ENCODE results near the gene CHMP4A.

The CHMP4A gene

GRCh38 chr14:24194873-24195185 lies 18.5 kb downstream of the CHMP4A start:
- no peak for DNase-seq (ENCODE audit: low spot score)

GRCh38 chr14:24194186-24194872 lies 19.0 kb downstream of the CHMP4A start:
- no peak for DNase-seq (ENCODE audit: low spot score)

- no peak for DNase-seq (ENCODE audit: low spot score)
Measured at GRCh38 chr14:24192933-24193332, 20.4 kb downstream of the CHMP4A start.

- DNase-seq (ENCODE audit: low spot score), result no peak
Measured at GRCh38 chr14:24190416-24190815, 22.9 kb downstream of the CHMP4A start.

- no peak for DNase-seq (ENCODE audit: low spot score)
Measured at GRCh38 chr14:24189460-24189859, 23.8 kb downstream of the CHMP4A start.

- DNase-seq (ENCODE audit: low spot score), result no peak
Measured at GRCh38 chr14:24189059-24189375, 24.3 kb downstream of the CHMP4A start.

DNA sequence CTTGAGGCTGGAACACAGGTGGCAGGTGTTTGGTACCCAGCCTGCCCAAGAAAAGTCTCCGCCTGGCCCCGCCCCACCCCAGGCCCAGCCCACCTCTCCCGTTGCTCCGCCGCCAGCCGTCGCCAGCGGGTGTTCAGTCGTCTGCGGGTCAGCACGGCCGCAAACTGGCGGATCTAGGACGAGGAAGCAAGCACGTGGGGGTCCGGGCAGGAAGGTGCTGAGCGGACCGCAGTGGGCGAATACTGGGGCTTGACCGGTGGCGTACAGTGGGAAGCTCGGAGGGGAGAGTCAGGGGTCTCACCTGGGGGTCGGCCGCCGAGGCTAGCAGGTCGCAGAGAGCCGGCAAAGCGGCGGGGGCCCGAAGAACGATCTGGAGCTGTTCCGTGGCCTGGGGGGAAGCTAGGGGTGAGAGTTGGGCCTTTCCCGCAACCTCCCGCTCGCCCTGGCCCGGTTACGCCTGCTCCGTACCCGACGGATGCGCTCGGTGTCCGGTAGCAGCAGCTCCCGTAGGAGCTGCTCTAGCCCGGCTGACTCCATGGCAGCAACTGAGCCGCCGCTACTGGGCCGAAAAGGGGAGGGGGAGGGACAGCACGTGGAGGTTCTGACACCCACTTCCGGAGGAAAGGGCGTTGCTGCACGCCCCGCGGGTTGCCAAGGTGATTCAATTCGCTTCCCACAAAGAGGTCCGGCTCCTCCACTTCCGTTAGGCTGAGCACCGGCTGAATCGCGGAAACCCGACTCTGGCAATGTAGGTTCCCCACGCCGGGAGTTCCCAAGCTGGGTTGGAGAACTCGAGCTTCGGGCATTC lies 24.8 kb downstream of the CHMP4A start, which contains the start of gene IPO4:
IPO4 (minus strand) TSS at position 566 of the 808 bp plus-strand sequence; CDS start at position 537, 29 bp downstream.
- DNase-seq (ENCODE audit: low spot score), result peak; percentile 98

- DNase-seq (ENCODE audit: low spot score), result no peak
Measured at GRCh38 chr14:24187539-24187915, 25.8 kb downstream of the CHMP4A start.

- DNase-seq (ENCODE audit: low spot score), result no peak
Measured at GRCh38 chr14:24186831-24187538, 26.3 kb downstream of the CHMP4A start.

DNA sequence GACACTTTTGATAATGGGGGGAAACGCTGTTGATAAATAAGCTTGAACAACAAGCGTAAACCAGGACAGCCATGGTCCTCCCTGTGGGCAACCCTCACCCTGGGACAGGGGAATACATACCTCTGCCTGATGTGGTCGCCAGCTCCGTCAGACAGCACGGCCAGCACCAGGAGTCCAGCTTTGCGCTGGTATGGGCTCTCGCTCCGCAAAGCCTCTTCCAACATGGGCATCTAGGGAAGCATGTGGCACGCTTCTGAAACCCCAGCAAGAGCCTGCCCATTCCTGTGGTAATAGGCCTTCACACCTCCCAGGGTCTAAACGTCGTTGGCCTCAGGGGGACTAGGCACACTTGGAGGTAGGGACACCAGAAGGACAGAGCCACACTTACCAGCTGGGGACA lies 27.5 kb downstream of the CHMP4A start:
- no peak for DNase-seq (ENCODE audit: low spot score)

GRCh38 chr14:24185026-24185425 lies 28.3 kb downstream of the CHMP4A start:
- DNase-seq (ENCODE audit: low spot score), result no peak

GRCh38 chr14:24184104-24184970 lies 29.0 kb downstream of the CHMP4A start:
- DNase-seq (ENCODE audit: low spot score), result no peak

- no peak for DNase-seq (ENCODE audit: low spot score)
Measured at GRCh38 chr14:24183014-24183481, 30.2 kb downstream of the CHMP4A start.

DNA sequence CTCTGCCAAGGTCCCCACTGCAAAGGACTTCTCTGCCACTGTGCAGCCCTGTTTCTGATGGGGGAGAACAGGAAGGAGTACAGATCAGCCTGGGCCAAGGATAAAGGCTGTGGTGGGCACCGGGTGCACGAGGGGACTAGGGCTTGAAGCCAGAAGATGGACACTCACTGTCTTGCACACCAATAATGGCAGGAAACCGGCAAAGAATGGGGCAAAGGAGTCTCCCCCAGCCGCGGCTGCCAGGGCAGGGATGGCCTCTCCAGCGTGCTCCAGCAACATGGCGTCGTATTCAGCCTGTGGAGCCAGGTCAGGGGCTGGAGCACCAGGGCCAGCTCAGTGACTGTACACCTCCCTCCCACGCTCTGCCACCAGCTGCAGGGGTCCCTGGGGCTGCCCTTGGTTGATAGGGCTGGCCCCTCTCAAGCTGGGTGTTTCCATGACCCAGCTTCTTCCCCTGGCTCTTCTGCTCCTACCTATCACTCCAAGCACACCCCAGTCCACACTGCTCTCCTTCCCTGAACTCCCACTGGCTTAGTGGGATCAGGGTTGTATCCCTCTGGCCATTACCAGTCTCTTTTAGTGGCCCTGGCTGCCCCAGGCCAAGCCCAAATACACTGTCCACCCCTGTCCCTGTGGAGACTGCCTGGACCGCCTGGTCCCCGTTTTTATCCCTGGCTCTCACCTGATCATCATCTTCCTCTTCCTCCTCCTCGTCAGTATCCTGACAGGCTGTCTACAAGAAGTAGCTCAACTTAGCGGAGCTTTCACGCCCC lies 31.0 kb downstream of the CHMP4A start:
- DNase-seq (ENCODE audit: low spot score), result no peak

GRCh38 chr14:24181371-24182077 lies 31.8 kb downstream of the CHMP4A start:
- no peak for DNase-seq (ENCODE audit: low spot score)

- peak; percentile 65 for DNase-seq (ENCODE audit: low spot score)
Measured at GRCh38 chr14:24179961-24180796, 33.1 kb downstream of the CHMP4A start.

GRCh38 chr14:24179294-24179960 lies 33.9 kb downstream of the CHMP4A start:
- DNase-seq (ENCODE audit: low spot score), result no peak

GRCh38 chr14:24178399-24179178 lies 34.7 kb downstream of the CHMP4A start:
- DNase-seq (ENCODE audit: low spot score), result no peak

Measured in GM03348 (cell line).